Measurements from ENCODE around the gene REEP1.

Gene REEP1

GRCh38 chr2:86305195-86305914, 32.1 kb downstream of the REEP1 start:
- no peak for TF ChIP-seq CTCF (IDR thresholded peaks at IDR 0.05; ENCODE audit: borderline replicate concordance, control extremely low read depth, extremely low read depth, insufficient read depth, missing control alignments)
- in situ Hi-C loops (cut with MboI; ENCODE audit: low sequenced_read_pairs, unreplicated experiment) = no loop called here
- DNase-seq (ENCODE audit: low spot score) = no peak

GRCh38 chr2:86304416-86304815, 33.0 kb downstream of the REEP1 start:
- in situ Hi-C loops (cut with MboI; ENCODE audit: low sequenced_read_pairs, unreplicated experiment) = no loop called here
- no peak for DNase-seq (ENCODE audit: low spot score)
- no peak for TF ChIP-seq CTCF (IDR thresholded peaks at IDR 0.05; ENCODE audit: borderline replicate concordance, control extremely low read depth, extremely low read depth, insufficient read depth, missing control alignments)

- no peak for TF ChIP-seq CTCF (IDR thresholded peaks at IDR 0.05; ENCODE audit: borderline replicate concordance, control extremely low read depth, extremely low read depth, insufficient read depth, missing control alignments)
- in situ Hi-C loops (cut with MboI; ENCODE audit: low sequenced_read_pairs, unreplicated experiment) = no loop called here
- DNase-seq (ENCODE audit: low spot score) = no peak
Measured at GRCh38 chr2:86302320-86302719, 35.1 kb downstream of the REEP1 start.

GRCh38 chr2:86301711-86302202, 35.7 kb downstream of the REEP1 start:
- in situ Hi-C loops (cut with MboI; ENCODE audit: low sequenced_read_pairs, unreplicated experiment) = no loop called here
- no peak for DNase-seq (ENCODE audit: low spot score)
- TF ChIP-seq CTCF (IDR thresholded peaks at IDR 0.05; ENCODE audit: borderline replicate concordance, control extremely low read depth, extremely low read depth, insufficient read depth, missing control alignments) = no peak

GRCh38 chr2:86301009-86301408, 36.4 kb downstream of the REEP1 start:
- TF ChIP-seq CTCF (IDR thresholded peaks at IDR 0.05; ENCODE audit: borderline replicate concordance, control extremely low read depth, extremely low read depth, insufficient read depth, missing control alignments) = no peak
- in situ Hi-C loops (cut with MboI; ENCODE audit: low sequenced_read_pairs, unreplicated experiment) = no loop called here
- DNase-seq (ENCODE audit: low spot score) = no peak

GRCh38 chr2:86300496-86300895, 36.9 kb downstream of the REEP1 start:
- DNase-seq (ENCODE audit: low spot score) = no peak
- TF ChIP-seq CTCF (IDR thresholded peaks at IDR 0.05; ENCODE audit: borderline replicate concordance, control extremely low read depth, extremely low read depth, insufficient read depth, missing control alignments) = no peak
- in situ Hi-C loops (cut with MboI; ENCODE audit: low sequenced_read_pairs, unreplicated experiment) = no loop called here

All from GM13976 (cell line).